GM20000 (cell line): ENCODE results near the gene TP63.

Source experiments
- DNase-seq: peaks from one replicate; pipeline ENCODE4 v3.0.0; 2012; ENCODE audit warnings: low spot score
- TF ChIP-seq, protein P1 (sequence below): IDR thresholded peaks from 2 replicates; pipeline ENCODE4 v1.5.1; 2012; ENCODE audit warnings: mild to moderate bottlenecking, control low read depth; ENCODE audit errors: extremely low read depth, missing control alignments

Gene TP63

DNA sequence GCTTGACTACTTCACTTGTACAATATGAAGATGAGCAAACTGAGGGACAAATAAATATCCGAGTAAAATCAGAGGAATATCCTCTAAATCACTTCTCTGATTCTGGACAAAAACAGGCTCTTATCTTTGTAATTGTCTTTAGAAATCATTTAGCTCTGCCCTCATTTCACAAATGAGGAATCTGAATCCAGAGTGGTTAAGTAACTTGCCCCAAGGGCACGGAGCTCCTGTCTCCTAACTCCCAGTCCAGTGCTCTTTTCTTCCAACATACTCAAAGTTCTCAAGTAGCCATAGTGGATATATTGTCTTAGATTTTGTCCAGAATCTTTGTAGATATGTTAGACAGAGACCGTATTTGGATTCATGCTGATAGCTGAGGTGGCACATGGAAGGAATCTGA is 156.0 kb downstream of the TP63 start:
- DNase-seq: no peak
- TF ChIP-seq, protein P1, sequence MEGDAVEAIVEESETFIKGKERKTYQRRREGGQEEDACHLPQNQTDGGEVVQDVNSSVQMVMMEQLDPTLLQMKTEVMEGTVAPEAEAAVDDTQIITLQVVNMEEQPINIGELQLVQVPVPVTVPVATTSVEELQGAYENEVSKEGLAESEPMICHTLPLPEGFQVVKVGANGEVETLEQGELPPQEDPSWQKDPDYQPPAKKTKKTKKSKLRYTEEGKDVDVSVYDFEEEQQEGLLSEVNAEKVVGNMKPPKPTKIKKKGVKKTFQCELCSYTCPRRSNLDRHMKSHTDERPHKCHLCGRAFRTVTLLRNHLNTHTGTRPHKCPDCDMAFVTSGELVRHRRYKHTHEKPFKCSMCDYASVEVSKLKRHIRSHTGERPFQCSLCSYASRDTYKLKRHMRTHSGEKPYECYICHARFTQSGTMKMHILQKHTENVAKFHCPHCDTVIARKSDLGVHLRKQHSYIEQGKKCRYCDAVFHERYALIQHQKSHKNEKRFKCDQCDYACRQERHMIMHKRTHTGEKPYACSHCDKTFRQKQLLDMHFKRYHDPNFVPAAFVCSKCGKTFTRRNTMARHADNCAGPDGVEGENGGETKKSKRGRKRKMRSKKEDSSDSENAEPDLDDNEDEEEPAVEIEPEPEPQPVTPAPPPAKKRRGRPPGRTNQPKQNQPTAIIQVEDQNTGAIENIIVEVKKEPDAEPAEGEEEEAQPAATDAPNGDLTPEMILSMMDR: no peak

DNA sequence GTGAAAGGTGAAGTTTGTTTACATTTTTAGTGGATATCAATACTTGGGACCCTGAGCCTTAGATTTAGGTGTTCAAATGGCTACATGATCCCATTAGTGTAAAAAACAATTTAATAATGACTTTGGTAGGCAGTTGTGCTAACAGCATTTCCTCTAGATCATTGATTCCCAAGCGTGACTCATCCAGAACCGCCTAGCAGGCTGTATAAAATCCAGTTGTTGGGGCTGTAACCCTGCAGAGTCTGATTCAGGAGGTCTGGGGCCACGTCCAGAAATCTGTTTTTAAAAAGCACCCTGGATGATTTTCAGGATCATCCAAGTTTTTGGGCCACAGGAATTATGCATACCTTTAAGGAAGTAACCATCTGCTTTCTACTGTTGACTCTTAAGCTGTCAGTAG is 156.4 kb downstream of the TP63 start:
- TF ChIP-seq, protein P1: no peak
- no peak for DNase-seq

DNA sequence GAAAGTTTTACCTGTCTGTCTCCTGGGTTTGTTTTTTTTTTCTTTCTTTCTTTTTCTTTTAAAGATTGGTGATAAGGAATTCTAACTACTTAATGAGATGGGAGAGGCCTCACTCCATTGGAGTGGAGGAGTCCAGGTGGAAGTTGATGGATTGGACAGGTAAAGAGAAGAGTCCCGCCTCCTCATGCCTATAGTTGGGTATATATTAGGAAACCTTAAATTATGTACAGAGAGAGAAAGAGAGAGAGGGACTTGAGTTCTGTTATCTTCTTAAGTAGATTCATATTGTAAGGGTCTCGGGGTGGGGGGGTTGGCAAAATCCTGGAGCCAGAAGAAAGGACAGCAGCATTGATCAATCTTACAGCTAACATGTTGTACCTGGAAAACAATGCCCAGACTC is 158.2 kb downstream of the TP63 start:
- no peak for DNase-seq
- TF ChIP-seq, protein P1: no peak

DNA sequence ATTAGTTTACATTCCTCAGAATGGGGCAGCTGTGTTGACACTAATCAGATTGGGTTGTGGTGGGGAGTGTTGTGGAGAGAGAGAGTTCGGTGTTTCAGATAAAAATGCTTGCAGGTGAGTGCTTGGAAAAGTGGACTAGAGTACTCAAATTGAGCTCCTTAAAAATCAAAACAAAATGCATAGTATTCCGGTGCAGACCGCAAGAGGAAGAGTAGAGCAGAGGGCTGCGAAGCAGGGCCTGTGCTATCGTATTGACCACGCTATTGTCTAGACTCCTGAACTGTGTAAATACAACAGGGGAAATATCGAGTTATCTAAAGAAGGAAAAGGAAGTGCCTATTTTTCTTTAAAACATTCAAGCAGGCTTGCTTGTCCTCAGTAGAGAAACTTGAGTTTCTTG is 159.5 kb downstream of the TP63 start:
- TF ChIP-seq, protein P1: no peak
- DNase-seq: no peak

DNA sequence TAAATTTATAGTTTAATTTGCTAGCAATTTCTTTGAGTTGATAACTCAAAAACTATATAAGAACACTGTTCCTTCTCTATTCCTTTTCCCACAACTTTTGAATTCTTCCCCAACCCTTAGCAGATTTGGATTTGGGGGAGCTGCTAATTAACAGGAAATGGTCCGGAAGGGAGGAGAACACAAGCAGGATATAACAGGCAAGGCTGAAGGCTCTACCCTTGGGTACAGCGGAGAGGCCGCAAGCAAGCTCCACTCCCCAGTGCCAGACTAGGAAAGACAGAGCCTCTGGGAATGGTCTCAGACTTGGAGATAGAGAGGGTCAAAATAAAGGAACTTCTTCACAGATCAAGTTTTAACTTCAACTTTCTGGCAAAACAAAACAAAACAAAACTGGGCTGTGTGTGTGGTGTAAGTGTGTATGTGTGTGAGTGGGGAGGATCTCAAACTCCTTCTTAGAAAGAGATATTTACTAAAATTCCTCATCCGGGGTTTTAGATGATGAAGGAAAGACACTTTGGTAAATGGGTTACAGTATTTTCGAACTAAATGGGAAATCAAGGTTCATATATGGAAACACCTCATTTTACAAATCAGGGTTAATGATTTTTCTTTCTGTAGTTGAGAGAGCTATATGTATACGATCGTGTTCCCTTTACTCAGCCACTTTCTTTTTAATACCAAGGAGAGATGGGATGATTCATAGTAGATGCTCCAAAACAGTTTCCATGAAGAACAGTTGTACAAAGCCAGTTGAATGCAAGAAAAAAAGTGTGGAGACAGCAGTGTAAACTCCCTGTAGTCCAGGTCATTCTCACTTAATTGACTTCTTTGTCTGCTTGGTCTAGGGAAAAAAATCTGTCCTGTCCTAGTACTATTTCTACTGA is 161.1 kb downstream of the TP63 start:
- DNase-seq: no peak
- TF ChIP-seq, protein P1: no peak

- DNase-seq: no peak
- TF ChIP-seq, protein P1: no peak
These were observed 163.3 kb downstream of the TP63 start for GRCh38 chr3:189794518-189794917.

GRCh38 chr3:189797103-189797750 is 166.0 kb downstream of the TP63 start:
- no peak for DNase-seq

More at GRCh38 chr3:189797103-189797750, 166.0 kb downstream of the TP63 start:
- TF ChIP-seq, protein P1: no peak
